Astrocyte of the hippocampus (primary cell): Measurements from ENCODE around the gene NCKAP5.
"Not testable (repeated sequence)": the region's sequence is repeated elsewhere in the genome, so short reads cannot be mapped to it uniquely, and the experiment has no call there.

ENCODE experiments used
- DNase-seq: peaks from one replicate; pipeline ENCODE4 v3.0.0; 2011; ENCODE audit warnings: low read depth, low spot score

NCKAP5 gene

DNA sequence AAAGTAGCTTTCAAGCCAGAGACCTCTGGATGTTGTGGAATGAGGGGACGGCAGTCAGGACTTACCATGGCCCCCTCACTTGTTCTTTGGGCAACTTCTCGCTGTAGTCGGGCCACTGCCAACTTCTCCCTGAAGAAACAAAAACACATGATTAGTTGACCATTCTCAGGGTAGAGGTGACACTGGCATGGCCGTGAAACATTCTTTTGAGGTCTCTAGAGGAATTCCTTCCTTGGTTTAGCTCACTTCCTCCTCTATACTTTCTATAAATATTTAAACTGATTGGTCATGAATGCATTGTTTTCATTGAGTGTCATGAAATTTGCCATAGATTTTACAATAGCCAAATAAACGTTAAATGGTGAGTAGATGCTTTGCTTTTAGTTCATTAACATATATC lies 354.6 kb downstream of the NCKAP5 start:
- peak; percentile 39 for DNase-seq

DNA sequence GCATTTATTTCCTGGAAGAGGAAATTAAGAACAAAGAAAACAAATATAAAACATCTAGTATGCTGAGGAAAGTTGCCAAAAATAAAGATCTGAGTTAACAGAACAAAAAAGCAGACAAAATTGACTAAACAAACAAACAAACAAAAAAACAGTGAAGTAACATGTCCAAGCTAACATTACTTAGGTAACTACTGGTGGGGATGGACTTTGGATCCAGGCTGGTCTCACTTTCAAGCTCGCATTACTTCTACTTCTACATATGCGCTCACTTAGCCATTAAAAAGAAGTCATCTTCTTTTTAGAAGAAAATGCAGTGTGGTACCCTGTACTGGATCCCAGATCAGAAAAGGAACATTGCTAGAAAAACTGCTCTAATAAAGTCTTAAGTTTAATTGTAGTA lies 358.9 kb downstream of the NCKAP5 start:
- no peak for DNase-seq

DNA sequence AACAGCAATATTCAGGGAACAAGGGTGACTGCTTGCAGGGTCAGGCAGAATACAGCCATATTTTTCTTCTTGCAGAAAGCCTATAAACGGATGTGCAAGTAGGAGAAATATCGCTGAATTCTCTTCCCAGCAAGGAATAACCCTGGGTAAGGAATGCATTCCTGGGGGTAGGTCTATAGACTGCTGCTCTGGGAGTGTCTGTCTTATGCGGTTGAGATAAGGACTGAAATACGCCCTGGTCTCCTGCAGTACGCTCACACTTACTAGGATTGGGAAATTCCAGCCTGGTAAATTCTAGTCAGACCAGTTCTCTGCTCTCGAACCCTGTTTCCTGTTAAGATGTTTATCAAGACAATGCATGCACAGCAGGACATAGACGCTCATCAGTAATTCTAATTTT lies 361.6 kb downstream of the NCKAP5 start:
- not testable (repeated sequence) for DNase-seq

DNA sequence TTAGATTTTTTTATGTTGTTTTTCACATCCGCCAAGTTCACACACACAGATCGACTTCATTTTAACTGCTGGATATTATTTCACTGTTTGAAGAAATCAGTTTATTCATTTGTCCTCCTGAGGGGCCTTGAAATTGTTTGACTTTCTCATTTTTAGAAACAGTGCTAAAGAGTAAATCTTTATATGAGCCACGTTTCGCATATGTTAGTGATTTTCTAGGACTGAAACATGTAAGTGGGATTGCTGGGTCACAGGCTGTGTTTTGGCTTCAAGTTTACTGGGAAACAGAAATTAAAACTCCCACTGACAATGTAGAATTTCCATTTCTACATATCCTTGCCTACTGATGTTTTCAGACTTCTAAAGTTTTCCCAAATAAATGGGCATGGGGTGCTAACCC lies 363.8 kb downstream of the NCKAP5 start:
- DNase-seq: no peak

GRCh38 chr2:133200684-133201421 lies 367.4 kb downstream of the NCKAP5 start:
- peak; percentile 64 for DNase-seq

- no peak for DNase-seq
Measured at GRCh38 chr2:133198678-133199077, 369.6 kb downstream of the NCKAP5 start.

DNA sequence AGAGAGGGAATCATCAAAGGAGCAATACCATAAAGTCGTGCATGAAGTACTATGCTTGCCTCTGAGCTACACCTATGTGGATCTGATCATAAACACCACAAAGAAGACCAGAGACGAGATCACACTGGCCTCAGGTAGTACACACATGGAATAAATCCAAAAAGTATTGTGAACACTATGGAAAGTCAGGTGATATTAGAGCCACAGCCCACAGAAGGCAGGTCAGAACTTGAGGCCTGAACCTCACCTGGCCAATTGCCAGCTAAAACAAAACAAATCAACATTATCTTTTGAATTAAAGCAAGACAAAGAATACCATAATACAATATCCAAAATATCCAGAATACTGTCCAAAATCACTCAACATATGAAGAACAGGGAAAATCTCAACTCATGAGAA lies 371.1 kb downstream of the NCKAP5 start:
- no peak for DNase-seq

DNA sequence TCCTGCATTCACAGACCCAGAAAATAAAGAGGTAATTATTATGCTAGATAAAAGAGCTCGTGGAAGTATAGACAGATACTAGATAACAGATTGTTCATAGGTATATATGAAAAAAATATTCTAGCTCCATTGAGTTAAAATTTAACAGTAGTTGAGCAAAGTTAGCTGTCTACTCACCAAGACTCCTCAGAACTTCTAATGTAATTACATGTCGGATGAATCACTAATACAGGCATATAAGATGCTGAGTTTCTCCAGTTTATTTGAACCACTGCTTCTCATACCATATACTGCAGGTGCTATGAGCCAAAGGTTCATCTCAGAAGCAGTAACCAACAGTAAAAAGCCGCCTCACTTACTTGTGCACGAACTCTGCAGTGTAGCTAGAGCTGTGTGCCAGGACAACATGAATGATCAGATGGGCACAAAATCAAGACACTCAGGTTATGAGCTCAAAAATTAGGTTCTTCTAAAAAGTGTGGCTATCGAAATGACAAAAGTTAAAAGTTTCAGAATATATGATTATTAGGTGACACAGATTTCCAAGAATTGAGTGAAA lies 373.4 kb downstream of the NCKAP5 start:
- DNase-seq: no peak

- no peak for DNase-seq
Measured at GRCh38 chr2:133194362-133194655, 374.0 kb downstream of the NCKAP5 start.

- no peak for DNase-seq
Measured at GRCh38 chr2:133193544-133194361, 374.5 kb downstream of the NCKAP5 start.

DNA sequence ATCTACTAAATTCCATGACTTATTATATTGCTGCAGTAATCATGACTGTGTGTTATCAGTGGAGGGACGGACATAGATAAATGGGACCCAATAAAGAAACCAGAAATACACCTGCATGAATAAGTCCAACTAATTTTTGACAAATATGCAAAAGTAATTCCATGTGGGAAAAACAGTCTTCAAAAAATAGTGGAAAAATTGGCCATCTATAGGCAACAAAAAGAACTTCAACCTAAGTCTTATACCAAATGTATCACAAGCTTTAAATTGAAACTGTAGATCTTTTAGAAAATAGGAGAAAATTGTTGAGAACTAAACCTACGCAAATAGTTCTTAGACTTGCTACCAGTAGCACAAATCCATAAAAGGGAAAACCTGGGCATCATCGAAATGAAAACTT lies 376.2 kb downstream of the NCKAP5 start:
- no peak for DNase-seq

DNA sequence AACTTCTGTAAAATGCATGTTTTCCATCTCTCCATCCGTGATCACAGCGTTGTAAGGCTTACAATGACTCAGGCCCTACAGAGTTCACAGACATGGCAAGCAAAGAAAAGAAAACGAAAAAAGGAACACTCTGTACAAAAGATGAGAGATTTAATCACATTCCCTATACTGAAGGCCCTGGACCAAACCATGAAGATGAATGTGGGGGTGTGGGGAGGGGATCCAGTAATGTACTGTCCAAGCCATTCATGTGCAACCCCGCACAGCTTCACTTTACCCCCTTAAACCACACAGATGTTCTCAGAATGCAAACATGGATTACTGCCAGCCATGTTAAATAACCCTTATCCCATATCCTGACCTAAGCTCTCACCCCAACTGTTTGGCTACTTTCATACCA lies 391.1 kb downstream of the NCKAP5 start:
- peak; percentile 8 for DNase-seq

GRCh38 chr2:133175926-133176325 lies 392.3 kb downstream of the NCKAP5 start:
- DNase-seq: no peak

DNA sequence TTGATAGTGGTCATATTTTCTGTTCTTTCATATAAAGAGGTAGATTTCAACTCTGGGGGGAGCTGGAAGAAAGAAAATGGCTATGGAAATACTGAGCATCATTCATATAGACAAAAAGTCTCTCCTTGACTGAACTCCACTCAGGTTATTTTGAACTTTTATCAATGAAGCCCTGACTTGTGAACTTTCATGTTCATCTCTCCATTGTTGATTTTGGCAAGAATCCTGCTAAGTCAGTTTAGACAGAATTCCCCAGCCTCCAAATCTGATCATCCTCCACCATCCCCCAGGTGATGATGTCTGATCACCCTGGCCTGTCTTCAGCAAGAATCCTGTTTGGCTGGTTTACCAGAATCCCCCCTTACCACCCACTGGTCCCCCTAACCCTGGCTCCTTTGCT lies 395.0 kb downstream of the NCKAP5 start:
- no peak for DNase-seq

DNA sequence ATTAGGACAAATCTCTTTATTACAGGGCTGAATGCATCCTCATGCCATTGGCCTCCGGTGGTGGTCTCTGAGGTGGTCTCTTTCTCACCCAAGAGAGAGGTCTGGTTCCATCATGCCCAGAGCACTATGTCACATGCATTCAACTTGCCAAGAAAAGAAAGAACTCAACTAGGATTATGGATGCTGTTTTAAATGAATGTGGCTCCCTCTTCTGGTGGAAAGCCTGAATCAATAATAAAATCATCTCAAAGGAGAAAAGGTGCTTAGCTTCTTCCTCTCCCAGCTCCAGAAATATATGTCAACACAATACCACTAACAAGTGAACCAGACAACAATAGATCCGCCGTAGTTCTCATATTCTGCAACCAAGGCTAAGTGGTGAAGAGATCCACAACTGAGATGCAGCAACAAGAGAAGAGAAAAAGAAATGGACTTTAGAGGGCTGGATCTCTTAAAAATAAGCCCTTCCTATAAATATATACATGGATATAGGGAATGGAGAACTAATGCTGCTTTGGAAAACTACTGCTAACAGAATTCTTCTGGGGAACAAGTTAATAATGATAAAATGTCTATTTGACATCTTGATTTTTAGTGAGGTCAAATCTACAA lies 396.8 kb downstream of the NCKAP5 start:
- DNase-seq: peak; percentile 83

DNA sequence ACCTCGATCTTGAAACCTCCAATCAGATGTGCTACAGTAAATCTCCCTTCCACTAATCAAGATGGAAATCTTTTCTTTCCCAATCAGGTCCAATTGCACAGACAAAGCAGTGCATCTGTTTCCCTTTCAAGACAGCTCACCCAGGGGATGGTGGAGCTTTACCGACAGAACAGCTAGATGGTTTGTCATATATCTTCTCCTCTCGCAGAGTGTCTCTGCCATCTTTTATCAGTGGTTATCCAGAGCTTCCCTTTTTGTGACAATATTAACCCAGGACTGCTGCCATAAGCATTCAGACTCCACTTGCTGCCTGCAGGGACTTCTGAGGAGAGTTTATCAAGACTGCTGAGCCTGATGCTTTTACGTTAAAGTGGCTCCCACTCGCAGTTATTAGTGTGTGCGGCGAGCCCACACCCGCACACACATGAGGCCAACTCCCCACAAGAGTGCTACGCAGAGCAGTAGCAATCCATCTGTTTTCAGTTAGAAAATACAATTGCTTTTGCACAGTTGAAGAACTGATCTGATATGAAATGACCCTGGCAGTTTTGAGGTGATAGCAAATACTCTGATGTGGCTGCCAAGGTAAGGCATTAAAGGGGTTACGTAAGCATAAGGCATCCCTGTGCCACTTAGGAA lies 398.9 kb downstream of the NCKAP5 start:
- no peak for DNase-seq

- DNase-seq: peak; percentile 5
Measured at GRCh38 chr2:133167990-133168389, 400.3 kb downstream of the NCKAP5 start.

GRCh38 chr2:133167223-133167622 lies 401.0 kb downstream of the NCKAP5 start:
- DNase-seq: no peak

DNA sequence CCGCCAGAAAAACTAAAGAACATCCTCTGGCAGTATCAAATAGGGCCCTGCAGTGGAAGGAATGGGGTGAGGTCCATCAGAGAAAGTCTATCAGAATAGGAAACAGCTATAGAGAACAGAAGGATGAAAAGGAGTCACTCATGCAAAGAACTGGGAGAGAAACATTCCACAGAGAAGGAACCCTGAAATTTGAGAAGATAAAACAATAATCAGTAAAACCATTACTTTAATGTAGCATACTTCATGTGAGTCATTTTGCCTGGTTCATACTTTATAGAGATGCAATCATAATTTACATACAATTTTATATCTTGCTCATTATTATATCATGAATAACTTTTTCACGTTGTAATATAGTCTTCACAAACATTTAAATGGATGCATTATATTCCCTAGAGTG lies 402.2 kb downstream of the NCKAP5 start:
- DNase-seq: no peak

DNA sequence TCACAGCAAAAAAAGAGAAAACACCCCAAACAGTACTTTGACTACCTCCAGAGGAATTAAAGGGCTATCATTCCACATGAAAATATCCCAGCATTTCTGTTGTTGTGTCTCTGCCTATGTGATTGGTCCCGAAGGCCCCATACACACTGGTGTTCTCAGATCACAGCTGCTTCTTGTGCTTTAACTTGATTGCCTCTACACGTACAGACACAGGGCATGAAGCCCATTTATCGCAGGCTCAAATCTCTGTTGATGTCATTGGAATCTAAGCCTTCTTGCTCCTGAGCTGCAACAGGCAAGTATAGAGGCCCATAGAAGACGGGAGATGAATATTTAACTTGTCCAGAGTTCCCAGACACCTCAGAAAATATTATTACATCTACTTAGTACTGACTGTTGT lies 405.2 kb downstream of the NCKAP5 start:
- DNase-seq: no peak

GRCh38 chr2:133158442-133158841 lies 409.8 kb downstream of the NCKAP5 start:
- no peak for DNase-seq

DNA sequence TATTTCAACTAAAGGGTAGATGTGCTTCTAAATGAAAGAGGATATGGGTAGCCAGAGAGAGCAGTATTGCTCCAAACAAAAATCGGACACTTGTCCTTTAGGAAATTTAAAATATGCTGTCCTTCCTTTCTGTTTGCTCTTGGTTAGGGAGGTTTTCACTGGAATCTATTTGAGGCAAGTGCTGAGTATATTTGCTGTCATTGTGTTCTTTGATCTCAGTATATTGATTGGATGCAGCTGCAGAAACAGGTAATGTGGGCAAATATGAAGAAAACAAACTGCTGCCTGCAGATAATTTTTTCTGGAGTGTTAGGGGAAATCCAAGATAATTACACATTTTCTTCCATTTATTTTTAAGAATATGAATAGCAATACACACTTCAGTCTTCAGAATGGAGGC lies 410.2 kb downstream of the NCKAP5 start:
- DNase-seq: no peak
